AG10803 (cell line): ENCODE results near the gene MGAT4B.

Source experiments
- DNase-seq: peaks from one replicate; pipeline ENCODE4 v3.0.0; 2010; ENCODE audit warnings: low read depth
- H3K4me3 ChIP-seq: 2 replicates; pipeline ENCODE4 v1.5.1; 2011; ENCODE audit warnings: mild to moderate bottlenecking, low read length, control low read depth
- TF ChIP-seq, protein P1 (sequence below): conservative IDR thresholded peaks from 2 replicates; pipeline ENCODE4 v1.5.1; 2011; ENCODE audit warnings: mild to moderate bottlenecking, low read length, control low read depth, inconsistent platforms

Gene MGAT4B

GRCh38 chr5:179805529-179806249, 977 bp downstream of the MGAT4B start:
- TF ChIP-seq, protein P1, sequence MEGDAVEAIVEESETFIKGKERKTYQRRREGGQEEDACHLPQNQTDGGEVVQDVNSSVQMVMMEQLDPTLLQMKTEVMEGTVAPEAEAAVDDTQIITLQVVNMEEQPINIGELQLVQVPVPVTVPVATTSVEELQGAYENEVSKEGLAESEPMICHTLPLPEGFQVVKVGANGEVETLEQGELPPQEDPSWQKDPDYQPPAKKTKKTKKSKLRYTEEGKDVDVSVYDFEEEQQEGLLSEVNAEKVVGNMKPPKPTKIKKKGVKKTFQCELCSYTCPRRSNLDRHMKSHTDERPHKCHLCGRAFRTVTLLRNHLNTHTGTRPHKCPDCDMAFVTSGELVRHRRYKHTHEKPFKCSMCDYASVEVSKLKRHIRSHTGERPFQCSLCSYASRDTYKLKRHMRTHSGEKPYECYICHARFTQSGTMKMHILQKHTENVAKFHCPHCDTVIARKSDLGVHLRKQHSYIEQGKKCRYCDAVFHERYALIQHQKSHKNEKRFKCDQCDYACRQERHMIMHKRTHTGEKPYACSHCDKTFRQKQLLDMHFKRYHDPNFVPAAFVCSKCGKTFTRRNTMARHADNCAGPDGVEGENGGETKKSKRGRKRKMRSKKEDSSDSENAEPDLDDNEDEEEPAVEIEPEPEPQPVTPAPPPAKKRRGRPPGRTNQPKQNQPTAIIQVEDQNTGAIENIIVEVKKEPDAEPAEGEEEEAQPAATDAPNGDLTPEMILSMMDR: no peak
- peak; percentile 43 for DNase-seq
- peak overlapping the region; percentile 72 for H3K4me3 ChIP-seq

DNA sequence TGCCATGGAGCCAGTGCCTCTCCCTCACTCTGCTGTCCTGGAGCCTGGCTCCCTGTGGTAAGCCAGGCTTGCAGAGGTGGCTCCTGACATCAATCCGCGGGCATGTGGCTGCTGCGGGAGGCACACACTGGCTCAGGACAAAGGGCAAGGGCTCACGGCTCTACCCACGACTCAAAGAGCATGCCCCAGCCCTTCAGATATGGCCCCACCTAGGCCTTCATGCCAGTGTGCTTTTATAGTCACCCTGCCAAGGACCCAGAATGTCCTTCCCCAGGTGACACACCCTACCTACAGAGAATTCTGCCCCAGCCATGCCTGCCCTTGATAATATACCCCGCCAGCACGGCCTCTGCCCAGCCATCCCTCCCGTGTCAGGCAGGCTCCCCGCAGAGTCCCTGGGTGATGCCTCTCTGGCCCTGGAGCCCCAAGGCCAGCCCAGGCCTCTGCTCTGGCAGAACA, 1.6 kb downstream of the MGAT4B start:
- TF ChIP-seq, protein P1: no peak
- DNase-seq: no peak

GRCh38 chr5:179804555-179804947, 2.1 kb downstream of the MGAT4B start:
- DNase-seq: no peak
- peak overlapping the region; percentile 72 for H3K4me3 ChIP-seq
- TF ChIP-seq, protein P1: no peak

More for the DNA sequence above, 1.6 kb downstream of the MGAT4B start:
- H3K4me3 ChIP-seq: peak overlapping the region; percentile 72

- H3K4me3 ChIP-seq: peak overlapping the region; percentile 10
- TF ChIP-seq, protein P1: no peak
- DNase-seq: no peak
Observed at GRCh38 chr5:179803651-179804554, 2.8 kb downstream of the MGAT4B start.

GRCh38 chr5:179802950-179803562, 3.6 kb downstream of the MGAT4B start:
- TF ChIP-seq, protein P1: no peak
- DNase-seq: no peak
- no peak overlapping the region for H3K4me3 ChIP-seq

GRCh38 chr5:179802207-179802883, 4.3 kb downstream of the MGAT4B start:
- no peak overlapping the region for H3K4me3 ChIP-seq
- no peak for DNase-seq
- TF ChIP-seq, protein P1: no peak
